Stimulated activated CD8-positive, alpha-beta memory T cell treated with anti-CD3 and anti-CD28 coated beads, Interleukin-15, amount 100 ng/mL, for 24 hours (primary cell): Measurements from ENCODE around the gene DNAJC1.
A peak's percentile ranks its signal among the peaks of the same experiment; 100 is the strongest.
"Not testable (repeated sequence)": the region's sequence is repeated elsewhere in the genome, so short reads cannot be mapped to it uniquely, and the experiment has no call there.

Source experiments
- DNase-seq: peaks from one replicate; pipeline ENCODE4 v3.0.0-alpha.2; 2020; ENCODE audit warnings: low read depth

The DNAJC1 gene, protein sequence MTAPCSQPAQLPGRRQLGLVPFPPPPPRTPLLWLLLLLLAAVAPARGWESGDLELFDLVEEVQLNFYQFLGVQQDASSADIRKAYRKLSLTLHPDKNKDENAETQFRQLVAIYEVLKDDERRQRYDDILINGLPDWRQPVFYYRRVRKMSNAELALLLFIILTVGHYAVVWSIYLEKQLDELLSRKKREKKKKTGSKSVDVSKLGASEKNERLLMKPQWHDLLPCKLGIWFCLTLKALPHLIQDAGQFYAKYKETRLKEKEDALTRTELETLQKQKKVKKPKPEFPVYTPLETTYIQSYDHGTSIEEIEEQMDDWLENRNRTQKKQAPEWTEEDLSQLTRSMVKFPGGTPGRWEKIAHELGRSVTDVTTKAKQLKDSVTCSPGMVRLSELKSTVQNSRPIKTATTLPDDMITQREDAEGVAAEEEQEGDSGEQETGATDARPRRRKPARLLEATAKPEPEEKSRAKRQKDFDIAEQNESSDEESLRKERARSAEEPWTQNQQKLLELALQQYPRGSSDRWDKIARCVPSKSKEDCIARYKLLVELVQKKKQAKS

GRCh38 chr10:22003177-22003963 lies at the start of gene DNAJC1:
TSS of gene DNAJC1 (minus strand) at chr10:22003730. CDS start at chr10:22003434, 296 bp downstream.
- DNase-seq: peak; percentile 100

GRCh38 chr10:22053048-22053447 lies 49.5 kb upstream of the DNAJC1 start:
- DNase-seq: no peak

DNA sequence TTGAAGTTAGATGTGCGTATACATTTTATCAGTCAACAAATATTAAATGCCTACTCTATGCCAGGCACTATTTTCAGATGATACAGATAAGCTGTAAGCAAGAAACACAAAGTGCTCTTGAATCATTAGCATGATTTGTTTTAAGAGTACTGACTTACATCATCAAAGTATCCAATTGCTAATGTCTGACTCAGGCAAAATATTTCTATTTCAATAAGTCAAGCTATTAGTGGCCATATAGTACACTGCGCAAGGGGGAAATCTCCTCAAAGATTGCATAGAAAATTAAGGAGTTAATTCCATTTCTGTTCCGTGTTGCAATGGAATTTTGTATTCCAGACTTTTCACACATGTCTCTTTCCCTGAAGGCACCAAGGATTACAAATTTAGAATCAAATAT lies 46.1 kb upstream of the DNAJC1 start:
- DNase-seq: no peak

- no peak for DNase-seq
These were observed 44.3 kb upstream of the DNAJC1 start for GRCh38 chr10:22047812-22048211.

- no peak for DNase-seq
These were observed 39.8 kb upstream of the DNAJC1 start for GRCh38 chr10:22043327-22043633.

- DNase-seq: no peak
These were observed 39.2 kb upstream of the DNAJC1 start for GRCh38 chr10:22042557-22043326.

DNA sequence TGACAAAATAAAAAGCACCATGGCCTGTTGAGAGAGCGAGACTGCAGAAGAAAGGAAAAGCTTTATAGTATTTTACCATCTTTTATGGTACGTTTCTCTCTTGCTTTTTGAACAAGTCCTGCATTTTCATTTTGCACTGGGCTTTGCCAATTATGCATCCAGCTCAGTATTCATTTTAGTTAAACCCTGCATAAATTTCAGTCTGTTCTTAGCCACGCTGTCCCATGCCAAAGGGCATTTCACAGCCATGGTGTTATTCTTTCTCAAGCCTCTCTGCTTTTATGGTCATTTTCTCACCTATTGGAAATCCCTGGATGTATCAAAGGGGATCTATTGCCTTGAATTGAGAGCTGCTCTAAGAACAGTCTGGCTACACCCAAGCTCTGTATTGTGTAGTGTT lies 30.8 kb upstream of the DNAJC1 start:
- DNase-seq: no peak

DNA sequence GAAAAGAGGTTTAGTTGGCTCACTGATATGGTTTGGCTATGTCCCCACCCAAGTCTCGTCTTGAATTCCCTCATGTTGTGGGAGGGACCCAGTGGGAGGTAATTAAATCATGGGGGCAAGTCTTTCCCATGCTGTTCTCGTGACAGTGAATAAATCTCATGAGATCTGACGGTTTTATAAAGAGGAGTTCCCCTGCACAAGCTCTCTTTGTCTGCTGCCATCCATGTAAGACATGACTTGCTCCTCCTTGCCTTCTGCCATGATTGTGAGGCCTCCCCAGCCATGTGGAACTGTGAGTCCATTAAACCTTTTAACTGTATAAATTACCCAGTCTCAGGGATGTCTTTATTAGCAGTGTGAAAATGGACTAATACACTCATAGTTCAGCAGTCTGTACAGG lies 28.7 kb upstream of the DNAJC1 start:
- DNase-seq: not testable (repeated sequence)

DNA sequence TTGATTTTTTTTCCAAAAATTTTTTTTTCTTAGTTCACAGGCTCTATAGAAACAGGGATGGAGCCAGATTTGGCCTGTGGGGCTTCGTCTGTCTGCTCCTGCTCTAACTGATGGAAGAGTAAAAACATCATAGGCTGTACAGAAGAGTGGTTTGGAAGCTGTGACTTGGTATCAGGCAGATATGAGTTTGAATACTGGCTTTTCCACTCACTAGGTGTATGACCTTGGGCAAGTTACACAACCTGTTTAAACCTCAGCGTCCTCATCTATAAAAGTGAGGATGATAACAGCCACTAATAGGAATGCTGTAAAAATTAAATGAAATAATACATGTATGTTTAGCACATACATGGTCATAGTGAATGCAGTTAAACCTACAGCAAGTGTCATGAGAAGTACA lies 26.9 kb upstream of the DNAJC1 start:
- no peak for DNase-seq

GRCh38 chr10:22029445-22030236 lies 26.1 kb upstream of the DNAJC1 start:
- DNase-seq: no peak

GRCh38 chr10:22027364-22028238 lies 24.1 kb upstream of the DNAJC1 start:
- no peak for DNase-seq

GRCh38 chr10:22026287-22026686 lies 22.8 kb upstream of the DNAJC1 start:
- no peak for DNase-seq

- DNase-seq: no peak
These were observed 20.0 kb upstream of the DNAJC1 start for GRCh38 chr10:22023508-22023907.

DNA sequence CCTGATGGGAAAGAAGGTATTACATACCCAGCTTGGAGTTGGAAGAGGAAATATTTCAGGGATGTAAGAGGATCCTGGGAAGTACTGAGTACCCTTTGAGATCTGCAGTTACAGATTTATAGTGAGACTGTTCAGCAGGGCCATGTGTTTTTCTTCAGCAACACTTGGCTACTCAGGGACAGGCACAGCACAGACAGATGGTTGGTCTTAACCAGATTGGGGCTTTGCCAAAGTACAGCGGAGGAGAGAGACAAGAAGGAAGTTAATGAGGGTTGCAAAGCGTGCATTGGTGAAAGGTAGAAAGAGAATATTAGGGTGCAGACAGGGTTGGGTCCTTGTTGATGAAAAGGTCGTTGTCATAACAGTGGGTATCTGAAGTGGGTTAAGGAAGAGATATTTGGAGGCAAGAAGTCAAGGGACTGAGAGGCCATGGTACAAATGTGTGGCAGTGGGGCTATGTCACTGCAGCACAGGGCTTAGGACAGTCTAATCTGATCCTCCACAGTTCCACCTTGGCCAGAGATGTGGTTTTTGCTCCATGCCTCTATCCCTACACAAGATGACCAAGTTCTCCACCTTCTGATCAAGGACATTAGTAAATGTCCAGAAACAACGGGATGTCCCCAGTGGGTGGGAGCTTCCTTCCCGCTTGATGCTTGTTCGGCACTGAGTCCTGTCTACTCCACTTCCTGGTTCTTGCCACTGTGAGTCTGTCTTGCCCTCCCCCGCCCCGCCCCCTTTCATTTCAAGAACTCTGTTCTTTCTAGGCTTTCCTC lies 18.9 kb upstream of the DNAJC1 start:
- DNase-seq: no peak

GRCh38 chr10:22021144-22021543 lies 17.6 kb upstream of the DNAJC1 start:
- DNase-seq: not testable (repeated sequence)

- no peak for DNase-seq
These were observed 13.9 kb upstream of the DNAJC1 start for GRCh38 chr10:22017283-22018020.

DNA sequence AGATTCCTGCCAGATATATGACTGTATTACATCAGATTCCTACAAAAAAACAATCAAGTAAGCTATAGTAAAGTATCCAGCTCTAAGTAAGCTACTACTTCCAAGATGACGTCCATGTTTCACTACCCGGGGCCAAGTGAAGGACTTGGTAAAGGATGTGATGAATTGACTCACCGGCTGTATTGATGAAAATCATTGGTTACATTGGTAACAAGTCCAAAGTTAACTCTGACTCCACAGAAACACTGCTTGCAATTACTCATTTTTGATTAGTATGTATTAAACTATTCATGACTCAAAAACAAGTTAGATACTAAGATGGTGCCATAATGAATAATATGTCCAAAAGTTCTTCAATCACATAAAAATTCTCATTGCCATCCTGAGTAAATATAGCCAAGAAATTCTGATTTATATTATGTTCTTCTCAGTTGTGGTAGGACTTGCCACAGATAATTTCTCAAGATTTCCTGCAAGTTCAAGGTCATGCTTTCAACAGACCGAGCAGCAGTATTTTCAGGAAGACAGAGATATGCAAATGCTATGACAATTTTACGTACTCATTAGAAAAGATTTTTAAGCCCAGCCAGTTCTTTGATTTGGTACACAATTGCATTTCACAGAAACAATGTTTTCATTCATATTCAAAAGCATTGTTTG lies 12.6 kb upstream of the DNAJC1 start:
- no peak for DNase-seq

DNA sequence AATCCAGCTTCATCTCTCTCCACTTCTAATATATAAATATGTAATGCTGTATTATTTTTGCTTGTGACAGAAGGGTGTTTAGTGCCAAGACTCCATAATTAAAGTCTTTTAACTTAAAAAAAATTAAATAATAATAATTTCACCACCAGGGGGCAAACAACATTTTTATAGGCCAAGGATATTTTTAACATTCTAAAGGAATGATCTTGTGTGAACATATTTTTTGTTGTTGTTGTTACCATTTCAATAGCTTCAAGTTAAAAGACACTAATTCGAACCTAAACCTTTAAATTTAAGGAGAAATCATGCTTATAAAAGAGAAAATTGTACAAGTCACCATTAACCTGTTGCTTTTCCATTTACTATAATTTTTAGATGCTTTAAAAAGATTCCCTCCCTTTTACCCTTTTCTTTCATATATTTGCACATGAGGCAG lies 7.5 kb upstream of the DNAJC1 start:
- no peak for DNase-seq
